Smooth muscle cell (in vitro differentiated cells): Measurements from ENCODE around the gene MAP4K2. TPM values are rescaled to one million over a fixed set of nuclear protein-coding genes. Genes with fewer than 3 reads are reported as not detected.
A peak's percentile ranks its signal among the peaks of the same experiment; 100 is the strongest.

Experiments
- DNase-seq: peaks from one replicate; lab custom pipeline; 2025; ENCODE audit not compliant: unreplicated experiment; lab: John Stamatoyannopoulos, UW
- H2AFZ ChIP-seq: fragments of 200-600 bp; sonication (generic); 2 replicates; pipeline ENCODE4 v1.6.0; 2016; ENCODE audit warnings: antibody characterized with exemption, low read depth, mild to moderate bottlenecking
- H3F3A ChIP-seq: fragments of 200-600 bp; sonication (generic); 2 replicates; pipeline ENCODE4 v1.6.0; 2017; ENCODE audit warnings: antibody characterized with exemption, low read depth
- H3K27ac ChIP-seq: fragments of 200-600 bp; sonication (generic); 2 replicates; pipeline ENCODE4 v1.5.1; 2016; ENCODE audit warnings: low read depth, mild to moderate bottlenecking
- H3K27me3 ChIP-seq: fragments of 200-600 bp; sonication (generic); 2 replicates; pipeline ENCODE4 v1.6.1; 2016; ENCODE audit warnings: low read depth, mild to moderate bottlenecking
- H3K36me3 ChIP-seq: fragments of 200-600 bp; sonication (generic); 2 replicates; pipeline ENCODE4 v1.5.1; 2016; ENCODE audit warnings: low read depth
- H3K4me1 ChIP-seq: fragments of 200-600 bp; sonication (generic); 2 replicates; pipeline ENCODE4 v1.5.1; 2016; ENCODE audit warnings: low read depth
- H3K4me2 ChIP-seq: fragments of 200-600 bp; sonication (generic); 2 replicates; pipeline ENCODE4 v1.6.0; 2016; ENCODE audit warnings: mild to moderate bottlenecking
- H3K4me3 ChIP-seq: fragments of 200-600 bp; sonication (generic); 2 replicates; pipeline ENCODE4 v1.5.1; 2016; ENCODE audit warnings: mild to moderate bottlenecking
- H3K79me2 ChIP-seq: fragments of 200-600 bp; sonication (generic); 2 replicates; pipeline ENCODE4 v1.6.0; 2016; ENCODE audit warnings: low read depth, mild to moderate bottlenecking
- H3K9ac ChIP-seq: fragments of 200-600 bp; sonication (generic); 2 replicates; pipeline ENCODE4 v1.6.0; 2016; ENCODE audit warnings: low read depth
- H3K9me3 ChIP-seq: fragments of 200-600 bp; sonication (generic); replicated peaks from 2 replicates; pipeline ENCODE4 v1.5.1; 2016; ENCODE audit warnings: low read depth
- H4K20me1 ChIP-seq: fragments of 200-600 bp; sonication (generic); 2 replicates; pipeline ENCODE4 v1.6.0; 2016; ENCODE audit warnings: low read depth
- CTCF ChIP-seq: fragments of 200-600 bp; sonication (generic); IDR thresholded peaks from 2 replicates; pipeline ENCODE4 v1.5.1; 2017; ENCODE audit warnings: borderline replicate concordance, mild to moderate bottlenecking, antibody characterized with exemption; ENCODE audit not compliant: insufficient read depth, poor library complexity, severe bottlenecking
- WGBS: methylation state at CpG from one replicate; pipeline ENCODE4 v1.1.7; 2016; ENCODE audit warnings: low lambda C conversion rate; 5-methylcytosine and 5-hydroxymethylcytosine counted together
- polyA plus RNA-seq: library from polyadenylated mRNA; unstranded; fragments of >200 nt; fragmentation: Nextera tagmentation; extraction: Ambion mirVana; gene quantifications from 2 replicates; pipeline ENCODE4 v1.2.1, GENCODE V29; 2016
- total RNA-seq: library from RNA; depleted of rRNA; stranded (reverse); fragments of >200 nt; gene quantifications from 2 replicates; pipeline ENCODE4 v1.2.3, GENCODE V29; 2014

Gene MAP4K2
- total and polyA plus RNA-seq, 2 experiments from 2014 or later: 23.6 to 28.9 TPM

GRCh38 chr11:64767344-64768299 lies 35.4 kb downstream of the MAP4K2 start:
- Histone ChIP-seq H3K4me1 (peaks cover 16% of the 10 kb centered on the region), H3K4me2 (no peak overlapping the region), H3K9me3 (no peaks in the 10 kb centered on the region), H3K27ac (no peak overlapping the region), H3K36me3 (peaks cover 26% of the 10 kb centered on the region), H3K9ac (no peak overlapping the region), H3K79me2 (peaks cover 34% of the 10 kb centered on the region), H4K20me1 (peaks cover 100% of the 10 kb centered on the region), H3K4me3 (no peak overlapping the region), H2AFZ (no peak overlapping the region), H3F3A (peaks cover 80% of the 10 kb centered on the region), H3K27me3 (no peaks in the 10 kb centered on the region)
- TF ChIP-seq CTCF: peak; percentile 74
- no peak for DNase-seq
- 70% methylated on average over 19 of the region's 19 CpGs for WGBS

- WGBS: 100% methylated on average over 9 of the region's 11 CpGs
- H3K27ac ChIP-seq: no peak overlapping the region
- peaks cover 26% of the 10 kb centered on the region for H3K36me3 ChIP-seq
- no peak overlapping the region for H3K4me2 ChIP-seq
- TF ChIP-seq CTCF: no peak
- peaks cover 80% of the 10 kb centered on the region for H3F3A ChIP-seq
- H3K9ac ChIP-seq: no peak overlapping the region
- H4K20me1 ChIP-seq: peaks cover 100% of the 10 kb centered on the region
- no peaks in the 10 kb centered on the region for H3K9me3 ChIP-seq
- no peaks in the 10 kb centered on the region for H3K27me3 ChIP-seq
- H2AFZ ChIP-seq: no peak overlapping the region
- no peak overlapping the region for H3K4me3 ChIP-seq
- H3K79me2 ChIP-seq: peaks cover 26% of the 10 kb centered on the region
- DNase-seq: no peak
- peaks cover 16% of the 10 kb centered on the region for H3K4me1 ChIP-seq
Measured at GRCh38 chr11:64766881-64767280, 36.1 kb downstream of the MAP4K2 start.

GRCh38 chr11:64765851-64766665 lies 37.0 kb downstream of the MAP4K2 start:
- H3K4me2 ChIP-seq: no peak overlapping the region
- peaks cover 16% of the 10 kb centered on the region for H3K4me1 ChIP-seq
- peaks cover 18% of the 10 kb centered on the region for H3K36me3 ChIP-seq
- H3F3A ChIP-seq: peaks cover 72% of the 10 kb centered on the region
- no peak for DNase-seq
- 94% methylated on average over 30 of the region's 42 CpGs for WGBS
- H3K79me2 ChIP-seq: peaks cover 20% of the 10 kb centered on the region
- no peaks in the 10 kb centered on the region for H3K27me3 ChIP-seq
- H3K9ac ChIP-seq: no peak overlapping the region
- no peak overlapping the region for H3K27ac ChIP-seq
- H2AFZ ChIP-seq: no peak overlapping the region
- no peak for TF ChIP-seq CTCF
- H4K20me1 ChIP-seq: peaks cover 96% of the 10 kb centered on the region
- H3K9me3 ChIP-seq: no peaks in the 10 kb centered on the region
- no peak overlapping the region for H3K4me3 ChIP-seq
